Liver (tissue), 9 donors: ENCODE results near the gene SLC27A6. TPM values are rescaled to one million over a fixed set of nuclear protein-coding genes. Genes with fewer than 3 reads are reported as not detected.

Experiments used
- DNase-seq: peaks from one replicate; pipeline ENCODE4 v3.0.0-alpha.2; 2017; ENCODE audit warnings: low spot score
- H3K27ac ChIP-seq, 2 donors: one replicate each; pipeline ENCODE4 v1.7.0; 2013; ENCODE audit warnings: inconsistent platforms in 2 of 2, low read length in 2 of 2, control low read depth in 1 of 2, low read depth in 1 of 2, mild to moderate bottlenecking in 1 of 2
- H3K27me3 ChIP-seq, 4 donors: one replicate each; pipeline versions ENCODE4 v1.6.1 to v1.7.0; 2013; ENCODE audit warnings: low read length in 3 of 4, inconsistent platforms in 1 of 4, mild to moderate bottlenecking in 1 of 4, moderate library complexity in 1 of 4; ENCODE audit not compliant: control insufficient read depth in 4 of 4, insufficient read depth in 4 of 4
- H3K36me3 ChIP-seq, 4 donors: one replicate each; pipeline versions ENCODE4 v1.6.1 to v1.7.0; 2013; ENCODE audit warnings: low read length in 3 of 4, mild to moderate bottlenecking in 3 of 4, low read depth in 1 of 4, moderate library complexity in 1 of 4; ENCODE audit not compliant: control insufficient read depth in 4 of 4, insufficient read depth in 3 of 4
- H3K4me1 ChIP-seq, 4 donors: one replicate each; pipeline versions ENCODE4 v1.6.1 to v1.7.0; 2013; ENCODE audit warnings: low read length in 3 of 4, mild to moderate bottlenecking in 3 of 4, moderate library complexity in 1 of 4; ENCODE audit not compliant: control insufficient read depth in 4 of 4, insufficient read depth in 4 of 4
- H3K4me3 ChIP-seq, 3 donors: one replicate each; pipeline versions ENCODE4 v1.6.1 to v1.7.0; 2013; ENCODE audit warnings: low read length in 3 of 3, control low read depth in 1 of 3, low read depth in 1 of 3, mild to moderate bottlenecking in 1 of 3
- H3K9ac ChIP-seq, 2 donors: one replicate each; pipeline ENCODE4 v1.7.0; 2013; ENCODE audit warnings: low read length in 2 of 2, mild to moderate bottlenecking in 2 of 2, moderate library complexity in 2 of 2, control low read depth in 1 of 2, low read depth in 1 of 2
- H3K9me3 ChIP-seq, 4 donors: one replicate each; pipeline versions ENCODE4 v1.6.1 to v1.7.0; 2013; ENCODE audit warnings: low read length in 3 of 4; ENCODE audit not compliant: control insufficient read depth in 4 of 4
- ATF3 ChIP-seq: IDR thresholded peaks from 2 replicates; pipeline ENCODE4 v1.6.1; 2016; ENCODE audit warnings: antibody characterized with exemption
- CTCF ChIP-seq: fragments of 150-350 bp; IDR thresholded peaks from 2 replicates; pipeline ENCODE4 v1.5.1; 2017; ENCODE audit warnings: improper control_type of control experiment, low read depth, low read length; ENCODE audit not compliant: missing input control
- EGR1 ChIP-seq, 2 donors: IDR thresholded peaks; 2 replicates each; pipeline ENCODE4 v1.6.1; 2016 to 2018; ENCODE audit warnings: antibody characterized with exemption in 2 of 2, low read depth in 2 of 2
- FOXA1 ChIP-seq: IDR thresholded peaks from 2 replicates; pipeline ENCODE4 v1.6.1; 2016; ENCODE audit warnings: antibody characterized with exemption
- FOXA2 ChIP-seq: IDR thresholded peaks from 2 replicates; pipeline ENCODE4 v1.6.1; 2016; ENCODE audit warnings: antibody characterized with exemption
- GABPA ChIP-seq, 2 donors: IDR thresholded peaks in 1 of 2; conservative IDR thresholded peaks in 1 of 2; 2 replicates each; pipeline ENCODE4 v1.6.1; 2016; ENCODE audit warnings: antibody characterized with exemption in 2 of 2, mild to moderate bottlenecking in 1 of 2, moderate library complexity in 1 of 2
- HNF4A ChIP-seq, 2 donors: conservative IDR thresholded peaks; 2 replicates each; pipeline ENCODE4 v1.6.1; 2016; ENCODE audit warnings: antibody characterized with exemption in 2 of 2, mild to moderate bottlenecking in 2 of 2
- HNF4G ChIP-seq: IDR thresholded peaks from 2 replicates; pipeline ENCODE4 v1.6.1; 2016; ENCODE audit warnings: antibody characterized with exemption
- JUND ChIP-seq, 2 donors: IDR thresholded peaks; 2 replicates each; pipeline ENCODE4 v1.6.1; 2016; ENCODE audit warnings: antibody characterized with exemption in 2 of 2
- MAX ChIP-seq: IDR thresholded peaks from 2 replicates; pipeline ENCODE4 v1.6.1; 2016; ENCODE audit warnings: antibody characterized with exemption
- NR2F2 ChIP-seq: IDR thresholded peaks from 2 replicates; pipeline ENCODE4 v1.6.1; 2016; ENCODE audit warnings: antibody characterized with exemption
- RAD21 ChIP-seq, 2 donors: IDR thresholded peaks; 2 replicates each; pipeline ENCODE4 v1.6.1; 2016; ENCODE audit warnings: antibody characterized with exemption in 2 of 2, mild to moderate bottlenecking in 2 of 2
- REST ChIP-seq: IDR thresholded peaks from 2 replicates; pipeline ENCODE4 v1.6.1; 2016; ENCODE audit warnings: antibody characterized with exemption, mild to moderate bottlenecking
- RXRA ChIP-seq, 2 donors: IDR thresholded peaks; 2 replicates each; pipeline ENCODE4 v1.6.1; 2017 to 2018; ENCODE audit warnings: antibody characterized with exemption in 2 of 2, mild to moderate bottlenecking in 1 of 2
- SP1 ChIP-seq: IDR thresholded peaks from 2 replicates; pipeline ENCODE4 v1.6.1; 2018; ENCODE audit warnings: antibody characterized with exemption, mild to moderate bottlenecking
- TAF1 ChIP-seq: conservative IDR thresholded peaks from 2 replicates; pipeline ENCODE4 v1.6.1; 2016; ENCODE audit warnings: antibody characterized with exemption, mild to moderate bottlenecking
- YY1 ChIP-seq: IDR thresholded peaks from 2 replicates; pipeline ENCODE4 v1.6.1; 2016; ENCODE audit warnings: antibody characterized with exemption, mild to moderate bottlenecking
- ZBTB33 ChIP-seq: IDR thresholded peaks from 2 replicates; pipeline ENCODE4 v1.6.1; 2016; ENCODE audit warnings: antibody characterized with exemption
- WGBS: extraction: QIAGEN DNeasy Blood & Tissue Kit; methylation state at CpG from one replicate; pipeline ENCODE4 v1.1.7; 2013; 5-methylcytosine and 5-hydroxymethylcytosine counted together
- polyA plus RNA-seq, 2 donors: library from polyadenylated mRNA; stranded (reverse) in 1 of 2; unstranded in 1 of 2; fragments of 200-250 nt in 1 of 2; fragments of >200 nt in 1 of 2; fragmentation: Nextera tagmentation in 1 of 2; extraction: Ambion mirVana in 1 of 2; gene quantifications; one replicate each; pipeline versions ENCODE4 v1.2.1 to v1.2.3, GENCODE V29; 2013 to 2015
- total RNA-seq, 2 donors: library from RNA; depleted of rRNA; stranded (reverse); fragments of >200 nt; gene quantifications; one replicate each; pipeline ENCODE4 v1.2.3, GENCODE V29; 2014
- donor health status: healthy.
- donor health status: healthy.
- donor health status: healthy.
- donor health status: healthy.
- donor health status: healthy.

Gene SLC27A6
- total and polyA plus RNA-seq, 4 donors: 0.05 TPM; not detected in 3

- Histone ChIP-seq H3K9me3 (no peaks in the 10 kb centered on the region), H3K4me3 (no peak overlapping the region), H3K9ac (no peak overlapping the region), H3K4me1 (no peaks in the 10 kb centered on the region), H3K36me3 (no peaks in the 10 kb centered on the region), H3K27me3 (no peaks in the 10 kb centered on the region), H3K27ac (no peak overlapping the region)
- TF ChIP-seq GABPA (IDR thresholded peaks at IDR 0.05 in 1 of 2, conservative IDR thresholded peaks at IDR 0.05 in 1 of 2) (no peak), REST (no peak), EGR1 (IDR thresholded peaks at IDR 0.05; ENCODE audit: low read depth in 2 of 2) (no peak), MAX (no peak), HNF4G (no peak), JUND (IDR thresholded peaks at IDR 0.05) (no peak), HNF4A (conservative IDR thresholded peaks at IDR 0.05) (no peak), FOXA1 (no peak), TAF1 (no peak), RXRA (IDR thresholded peaks at IDR 0.05) (no peak), FOXA2 (no peak), ATF3 (no peak), SP1 (no peak), ZBTB33 (no peak), RAD21 (IDR thresholded peaks at IDR 0.05) (no peak), CTCF (no peak), NR2F2 (no peak), YY1 (no peak)
- no peak for DNase-seq
- WGBS: 95% methylated on average over 7 of the region's 7 CpGs
Measured at GRCh38 chr5:129080766-129081165, 115.5 kb downstream of the SLC27A6 start.
